ENCODE data around the gene DGKB.

DGKB gene

GRCh38 chr7:14902589-14903067 lies at the start of gene DGKB:
Gene DGKB, minus strand, starts transcription at chr7:14902751.
- no peaks in the 10 kb centered on the region; the same call in 1 of the 2 replicates for H3K27me3 ChIP-seq (ENCODE audit: low read depth)
- no peak for DNase-seq (ENCODE audit: low spot score in 2 of 2)
- H3K36me3 ChIP-seq (replicated peaks), result no peaks in the 10 kb centered on the region
- no peak within 1 kb of the TSS for H3K4me3 ChIP-seq
- in situ Hi-C loops (cut with MboI; ENCODE audit: low sequenced_read_pairs), result no loop called here
- H3K4me1 ChIP-seq, result no peaks in the 10 kb centered on the region
- H3K9me3 ChIP-seq, result no peaks in the 10 kb centered on the region

- in situ Hi-C loops (cut with MboI; ENCODE audit: low sequenced_read_pairs), result no loop called here
Observed at GRCh38 chr7:14950013-14950412, 47.5 kb upstream of the DGKB start.

GRCh38 chr7:14938181-14938580 lies 35.6 kb upstream of the DGKB start:
- DNase-seq (ENCODE audit: low spot score in 2 of 2), result no peak
- Histone ChIP-seq H3K4me3 (no peak overlapping the region), H3K4me1 (no peaks in the 10 kb centered on the region), H3K9me3 (no peaks in the 10 kb centered on the region), H3K27me3 (ENCODE audit: low read depth) (no peaks in the 10 kb centered on the region), H3K36me3 (replicated peaks) (no peaks in the 10 kb centered on the region)
- in situ Hi-C loops (cut with MboI; ENCODE audit: low sequenced_read_pairs), result no loop called here

More at GRCh38 chr7:14950013-14950412, 47.5 kb upstream of the DGKB start:
- Histone ChIP-seq H3K4me3 (no peak overlapping the region), H3K36me3 (replicated peaks) (no peaks in the 10 kb centered on the region), H3K9me3 (no peaks in the 10 kb centered on the region), H3K27me3 (ENCODE audit: low read depth) (no peaks in the 10 kb centered on the region), H3K4me1 (no peaks in the 10 kb centered on the region)
- DNase-seq (ENCODE audit: low spot score in 2 of 2), result no peak

GRCh38 chr7:14937581-14937980 lies 35.0 kb upstream of the DGKB start:
- in situ Hi-C loops (cut with MboI; ENCODE audit: low sequenced_read_pairs), result no loop called here
- Histone ChIP-seq H3K27me3 (ENCODE audit: low read depth) (no peaks in the 10 kb centered on the region), H3K4me3 (no peak overlapping the region), H3K36me3 (replicated peaks) (no peaks in the 10 kb centered on the region), H3K4me1 (no peaks in the 10 kb centered on the region), H3K9me3 (no peaks in the 10 kb centered on the region)
- no peak for DNase-seq (ENCODE audit: low spot score in 2 of 2)

- H3K36me3 ChIP-seq (replicated peaks), result no peaks in the 10 kb centered on the region
- no peaks in the 10 kb centered on the region for H3K27me3 ChIP-seq (ENCODE audit: low read depth)
- in situ Hi-C loops (cut with MboI; ENCODE audit: low sequenced_read_pairs), result no loop called here
- no peaks in the 10 kb centered on the region for H3K9me3 ChIP-seq
- H3K4me3 ChIP-seq, result no peak overlapping the region
- no peaks in the 10 kb centered on the region for H3K4me1 ChIP-seq
- no peak for DNase-seq (ENCODE audit: low spot score in 2 of 2)
Observed at GRCh38 chr7:14936554-14936953, 34.0 kb upstream of the DGKB start.

- no peak overlapping the region for H3K4me3 ChIP-seq
- no peaks in the 10 kb centered on the region for H3K27me3 ChIP-seq (ENCODE audit: low read depth)
- H3K36me3 ChIP-seq (replicated peaks), result no peaks in the 10 kb centered on the region
- H3K9me3 ChIP-seq, result no peaks in the 10 kb centered on the region
- in situ Hi-C loops (cut with MboI; ENCODE audit: low sequenced_read_pairs), result no loop called here
- H3K4me1 ChIP-seq, result no peaks in the 10 kb centered on the region
- DNase-seq (ENCODE audit: low spot score in 2 of 2), result no peak
Observed at GRCh38 chr7:14934839-14935238, 32.3 kb upstream of the DGKB start.

- no peaks in the 10 kb centered on the region for H3K9me3 ChIP-seq
- no peaks in the 10 kb centered on the region for H3K27me3 ChIP-seq (ENCODE audit: low read depth)
- no peaks in the 10 kb centered on the region for H3K4me1 ChIP-seq
- DNase-seq (ENCODE audit: low spot score in 2 of 2), result no peak
- no peaks in the 10 kb centered on the region for H3K36me3 ChIP-seq (replicated peaks)
- no peak overlapping the region for H3K4me3 ChIP-seq
- in situ Hi-C loops (cut with MboI; ENCODE audit: low sequenced_read_pairs), result no loop called here
Observed at GRCh38 chr7:14931511-14932215, 29.1 kb upstream of the DGKB start.

- H3K36me3 ChIP-seq (replicated peaks), result no peaks in the 10 kb centered on the region
- in situ Hi-C loops (cut with MboI; ENCODE audit: low sequenced_read_pairs), result no loop called here
- H3K27me3 ChIP-seq (ENCODE audit: low read depth), result no peaks in the 10 kb centered on the region
- no peaks in the 10 kb centered on the region for H3K4me1 ChIP-seq
- no peaks in the 10 kb centered on the region for H3K9me3 ChIP-seq
- no peak overlapping the region for H3K4me3 ChIP-seq
- no peak for DNase-seq (ENCODE audit: low spot score in 2 of 2)
Observed at GRCh38 chr7:14924398-14924797, 21.8 kb upstream of the DGKB start.

- in situ Hi-C loops (cut with MboI; ENCODE audit: low sequenced_read_pairs), result no loop called here
- Histone ChIP-seq H3K36me3 (replicated peaks) (no peaks in the 10 kb centered on the region), H3K4me3 (no peak overlapping the region), H3K9me3 (no peaks in the 10 kb centered on the region), H3K27me3 (ENCODE audit: low read depth) (0 out of 2 replicates have a peak, but pooled peaks cover 2% of the 10 kb centered on the region), H3K4me1 (no peaks in the 10 kb centered on the region)
- DNase-seq (ENCODE audit: low spot score in 2 of 2), result no peak
Observed at GRCh38 chr7:14911077-14911476, 8.5 kb upstream of the DGKB start.

- in situ Hi-C loops (cut with MboI; ENCODE audit: low sequenced_read_pairs), result no loop called here
- no peak overlapping the region for H3K4me3 ChIP-seq
- peaks cover 2% of the 10 kb centered on the region; the same call in 1 of the 2 replicates for H3K27me3 ChIP-seq (ENCODE audit: low read depth)
- no peaks in the 10 kb centered on the region for H3K9me3 ChIP-seq
- no peak for DNase-seq (ENCODE audit: low spot score in 2 of 2)
- H3K4me1 ChIP-seq, result no peaks in the 10 kb centered on the region
- no peaks in the 10 kb centered on the region for H3K36me3 ChIP-seq (replicated peaks)
Observed at GRCh38 chr7:14908697-14909096, 6.1 kb upstream of the DGKB start.

GRCh38 chr7:14905764-14906163 lies 3.2 kb upstream of the DGKB start:
- no peak overlapping the region for H3K4me3 ChIP-seq
- no peak for DNase-seq (ENCODE audit: low spot score in 2 of 2)
- in situ Hi-C loops (cut with MboI; ENCODE audit: low sequenced_read_pairs), result no loop called here
- H3K4me1 ChIP-seq, result no peaks in the 10 kb centered on the region
- H3K9me3 ChIP-seq, result no peaks in the 10 kb centered on the region
- peaks cover 2% of the 10 kb centered on the region; the same call in 1 of the 2 replicates for H3K27me3 ChIP-seq (ENCODE audit: low read depth)
- no peaks in the 10 kb centered on the region for H3K36me3 ChIP-seq (replicated peaks)

GRCh38 chr7:14900051-14900450 lies 2.5 kb downstream of the DGKB start:
- H3K9me3 ChIP-seq, result no peaks in the 10 kb centered on the region
- no peak for DNase-seq (ENCODE audit: low spot score in 2 of 2)
- H3K4me1 ChIP-seq, result no peaks in the 10 kb centered on the region
- no peaks in the 10 kb centered on the region for H3K36me3 ChIP-seq (replicated peaks)
- H3K4me3 ChIP-seq, result no peak overlapping the region
- H3K27me3 ChIP-seq (ENCODE audit: low read depth), result no peaks in the 10 kb centered on the region; the same call in 1 of the 2 replicates
- in situ Hi-C loops (cut with MboI; ENCODE audit: low sequenced_read_pairs), result no loop called here

- H3K4me3 ChIP-seq, result no peak overlapping the region
- no peaks in the 10 kb centered on the region; the same call in 1 of the 2 replicates for H3K27me3 ChIP-seq (ENCODE audit: low read depth)
- no peaks in the 10 kb centered on the region for H3K36me3 ChIP-seq (replicated peaks)
- in situ Hi-C loops (cut with MboI; ENCODE audit: low sequenced_read_pairs), result no loop called here
- no peaks in the 10 kb centered on the region for H3K4me1 ChIP-seq
- no peaks in the 10 kb centered on the region for H3K9me3 ChIP-seq
- no peak for DNase-seq (ENCODE audit: low spot score in 2 of 2)
Observed at GRCh38 chr7:14899030-14899429, 3.5 kb downstream of the DGKB start.

- H3K27me3 ChIP-seq (ENCODE audit: low read depth), result no peaks in the 10 kb centered on the region
- H3K4me1 ChIP-seq, result no peaks in the 10 kb centered on the region
- H3K4me3 ChIP-seq, result no peak overlapping the region
- DNase-seq (ENCODE audit: low spot score in 2 of 2), result no peak
- H3K9me3 ChIP-seq, result no peaks in the 10 kb centered on the region
- H3K36me3 ChIP-seq (replicated peaks), result no peaks in the 10 kb centered on the region
- in situ Hi-C loops (cut with MboI; ENCODE audit: low sequenced_read_pairs), result no loop called here
Observed at GRCh38 chr7:14896461-14896860, 6.1 kb downstream of the DGKB start.

GRCh38 chr7:14894826-14895225 lies 7.7 kb downstream of the DGKB start:
- in situ Hi-C loops (cut with MboI; ENCODE audit: low sequenced_read_pairs), result no loop called here
- no peaks in the 10 kb centered on the region for H3K36me3 ChIP-seq (replicated peaks)
- no peaks in the 10 kb centered on the region for H3K27me3 ChIP-seq (ENCODE audit: low read depth)
- no peak for DNase-seq (ENCODE audit: low spot score in 2 of 2)
- H3K4me1 ChIP-seq, result no peaks in the 10 kb centered on the region
- H3K9me3 ChIP-seq, result no peaks in the 10 kb centered on the region
- no peak overlapping the region for H3K4me3 ChIP-seq
